NCI-H1105 (cell line): ENCODE measurements around the gene RAB34.

Experiments used
- DNase-seq: peaks from one replicate; lab custom pipeline; 2025; lab: John Stamatoyannopoulos, UW

Gene RAB34

DNA sequence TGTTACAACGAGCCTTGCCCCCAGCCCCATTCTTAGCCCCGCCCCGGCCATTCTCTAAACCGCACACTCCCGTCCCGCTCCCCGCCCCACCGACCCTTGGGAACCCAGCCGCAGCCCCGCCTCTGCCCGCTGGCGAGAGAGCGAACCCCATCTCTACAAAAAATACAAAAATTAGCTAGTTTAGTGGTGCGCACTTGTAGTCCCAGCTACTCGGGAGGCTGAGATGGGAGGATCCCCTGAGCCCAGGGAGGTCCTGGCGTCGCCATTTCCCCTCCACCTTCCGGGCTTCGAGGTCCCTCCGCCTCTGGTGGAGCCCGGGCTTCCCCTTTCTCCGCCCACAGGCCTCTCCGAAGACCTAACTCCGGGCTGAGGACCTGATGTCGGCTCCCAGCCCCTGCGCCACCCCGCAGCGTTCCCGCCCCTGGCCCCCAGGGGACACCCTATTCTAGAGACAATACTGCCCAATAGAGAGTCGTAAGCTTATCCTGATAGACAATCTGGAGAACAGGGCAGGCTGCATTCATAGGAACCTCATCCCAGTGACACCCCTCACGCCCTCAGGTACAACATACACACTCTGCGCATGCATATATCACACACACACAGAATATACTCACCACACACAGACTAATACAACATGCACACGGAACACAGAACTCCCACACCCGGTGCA, 5.5 kb downstream of the RAB34 start:
- DNase-seq, result no peak

DNA sequence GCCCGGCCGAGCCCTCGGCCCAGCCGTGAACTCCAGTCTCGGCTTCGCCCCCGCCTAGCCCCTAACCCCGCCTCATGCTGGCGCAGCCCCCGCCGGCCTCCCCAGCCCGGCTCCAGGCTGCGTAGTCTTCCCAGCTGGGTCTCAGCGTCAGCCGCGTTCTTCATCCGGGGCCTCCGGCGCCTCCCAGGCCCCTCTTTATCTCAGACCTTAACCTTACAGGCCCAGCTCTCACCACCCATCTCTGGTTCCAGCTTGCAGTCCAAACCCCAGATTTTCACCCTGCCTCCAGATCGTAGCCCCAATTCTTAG, 6.0 kb downstream of the RAB34 start, which contains the start of gene PROCA1:
Gene PROCA1 (minus strand): TSS at position 166 of the 309 bp plus-strand sequence. CDS start 228 bp downstream, outside the sequence.
- no peak for DNase-seq

DNA sequence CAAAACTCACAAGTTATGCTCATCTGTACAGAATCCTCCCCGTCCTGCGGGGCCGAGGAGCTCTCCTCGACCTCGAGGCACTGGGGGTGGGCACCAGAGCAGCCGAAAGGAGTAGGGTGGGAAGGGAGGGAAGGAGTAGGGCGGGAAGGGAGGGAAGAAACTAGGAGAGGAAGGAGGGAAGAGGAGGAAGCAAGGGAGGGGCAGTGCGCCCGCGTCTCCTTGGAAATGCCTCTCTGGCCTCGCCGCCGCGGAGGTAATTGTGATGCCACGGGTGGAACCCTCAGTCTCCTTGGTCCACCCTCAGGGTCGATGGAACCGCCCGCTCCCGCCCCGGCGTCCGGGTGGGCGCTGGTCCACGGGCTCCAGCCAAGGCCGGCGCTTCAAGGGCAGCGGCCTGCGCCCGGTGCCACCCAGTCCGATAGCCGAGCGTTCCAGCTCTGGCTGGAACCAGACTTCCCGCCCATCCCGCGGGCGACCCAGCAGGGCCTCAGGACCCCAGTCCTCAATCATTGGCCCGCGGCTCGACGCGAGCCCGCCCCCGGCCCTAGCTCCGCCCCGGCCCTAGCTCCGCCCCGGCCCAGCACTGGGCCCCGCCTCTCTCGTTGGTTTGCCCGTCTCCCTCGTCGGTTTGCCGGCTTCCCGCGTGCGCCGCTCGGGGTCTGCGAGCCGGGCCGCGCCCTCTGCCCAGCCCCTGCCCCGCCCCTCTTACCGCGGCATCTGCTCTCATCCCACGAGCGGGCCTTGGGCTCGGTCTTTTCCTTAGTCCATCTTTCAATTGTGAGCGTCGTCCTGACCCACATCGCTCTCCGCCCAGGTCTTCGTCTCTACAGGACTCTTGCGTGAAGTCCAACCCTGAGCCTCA, 6.6 kb downstream of the RAB34 start:
- peak; percentile 88 for DNase-seq

DNA sequence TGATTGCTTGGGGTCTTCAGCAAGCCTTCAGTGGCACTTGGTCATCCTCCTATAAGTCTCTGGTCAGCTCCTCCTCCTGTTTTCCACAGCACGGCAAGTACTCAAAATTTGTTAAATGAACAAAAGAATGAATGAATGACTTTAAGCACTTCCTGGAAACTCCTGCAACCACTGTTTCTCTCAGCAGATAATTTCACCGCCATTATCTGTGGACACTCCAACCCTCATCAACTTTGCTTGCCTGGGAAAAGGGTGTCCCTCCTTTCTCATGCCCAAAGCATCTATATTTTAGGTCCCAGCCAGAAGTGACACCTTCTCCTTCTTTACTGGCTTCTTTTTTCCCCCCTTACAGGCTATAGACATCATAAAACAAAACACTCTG, 10.3 kb downstream of the RAB34 start:
- no peak for DNase-seq

DNA sequence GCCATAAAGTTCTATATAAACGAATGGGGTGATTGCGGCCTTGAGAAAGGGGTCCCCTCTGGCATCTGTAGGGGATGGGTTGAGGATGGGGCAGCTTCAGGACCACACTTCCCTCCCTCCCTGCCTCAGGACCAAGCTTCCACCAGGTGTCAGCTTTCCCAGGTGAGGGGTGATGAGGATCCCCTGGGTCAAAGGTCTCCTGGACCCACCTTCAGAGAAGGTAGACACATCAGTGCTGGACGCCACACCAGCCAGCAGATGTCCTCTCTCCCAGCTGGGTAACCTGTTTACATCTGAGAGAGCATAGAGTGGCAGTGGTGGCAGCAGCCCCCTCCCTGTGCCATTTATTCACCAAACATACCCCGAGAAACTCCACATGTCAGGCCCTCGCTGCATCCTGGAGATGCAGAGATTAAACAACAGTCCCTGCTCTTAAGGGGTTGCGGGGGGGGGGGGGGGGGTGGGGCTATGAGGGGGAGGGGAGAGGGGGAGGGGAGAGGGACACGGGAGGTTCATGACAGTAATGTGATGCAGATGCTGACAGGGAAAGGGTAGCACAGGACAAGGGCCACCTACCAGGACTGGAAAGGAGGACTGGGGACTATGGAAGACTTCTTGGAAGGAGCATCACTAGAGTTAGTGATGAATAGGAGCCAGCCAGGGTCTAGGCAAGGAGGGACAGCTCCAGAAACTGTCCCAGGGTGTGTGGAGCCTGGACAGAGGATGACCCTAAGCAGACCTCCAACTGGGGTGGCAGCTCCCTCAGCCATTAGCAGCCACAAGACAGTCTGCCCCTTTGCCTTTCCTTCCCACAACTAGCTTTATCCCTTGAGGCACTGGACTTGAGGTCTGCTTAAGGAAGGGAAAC, 11.0 kb downstream of the RAB34 start:
- no peak for DNase-seq

DNA sequence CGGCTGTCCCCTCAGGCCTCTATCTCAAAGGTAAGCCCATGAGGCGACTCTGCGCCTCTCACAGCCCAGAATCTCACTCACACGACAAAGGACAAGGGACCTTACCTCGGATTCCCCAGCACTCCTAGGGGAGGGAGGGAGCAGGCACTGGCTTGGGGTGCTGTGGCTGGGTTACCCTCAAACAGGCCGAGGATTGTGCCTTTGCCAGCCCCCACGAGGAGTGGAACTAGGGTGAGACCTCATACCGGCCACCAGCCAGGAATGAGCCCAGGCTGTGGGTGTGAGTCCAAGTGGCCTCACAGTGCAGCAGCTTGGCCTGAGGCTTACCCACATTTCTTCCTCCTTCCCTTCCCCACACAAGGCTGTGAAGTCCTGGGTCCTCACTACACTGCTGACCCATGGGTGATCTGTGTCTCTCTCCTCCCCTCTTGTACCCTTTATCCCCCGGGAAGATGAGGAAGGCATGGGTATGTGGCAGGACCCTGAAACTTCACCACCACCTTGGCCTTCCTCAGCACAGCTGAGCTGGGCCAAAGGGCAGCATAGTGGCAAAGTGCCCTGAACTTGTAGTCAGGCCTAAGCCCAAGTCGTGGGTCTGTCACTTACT, 11.8 kb downstream of the RAB34 start:
- DNase-seq, result no peak

DNA sequence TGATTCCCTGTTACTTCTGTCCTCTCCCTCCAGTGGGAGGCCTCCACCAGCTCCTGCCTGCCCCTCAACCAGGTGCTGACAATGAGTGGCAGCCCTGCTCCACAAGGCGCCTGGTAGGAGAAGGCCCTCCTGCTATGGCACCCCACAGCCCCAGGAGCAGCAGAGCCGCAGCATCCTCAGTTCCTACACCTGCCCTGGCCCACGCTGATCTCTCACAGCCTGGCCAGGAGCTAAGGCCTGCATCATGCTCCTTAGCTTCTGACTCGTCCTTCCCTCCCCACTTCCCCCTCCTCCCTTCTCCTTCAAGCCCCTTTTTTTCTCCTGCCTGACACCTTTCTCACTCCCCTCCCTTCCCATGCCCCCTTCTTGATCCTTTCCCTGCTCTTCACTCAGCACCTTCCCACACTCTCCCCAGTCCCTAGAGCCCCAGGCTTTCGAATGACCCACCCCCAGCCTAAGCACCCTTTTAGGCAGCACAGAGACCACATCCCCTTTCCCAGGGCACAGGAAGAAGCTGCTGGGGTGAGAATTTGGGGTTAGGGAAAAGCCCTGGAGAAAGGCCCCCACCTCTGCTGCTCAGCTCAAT, 12.5 kb downstream of the RAB34 start:
- no peak for DNase-seq

GRCh38 chr17:28704219-28704858, 13.3 kb downstream of the RAB34 start:
- no peak for DNase-seq

- no peak for DNase-seq
These were observed 14.0 kb downstream of the RAB34 start for GRCh38 chr17:28703552-28704218.

DNA sequence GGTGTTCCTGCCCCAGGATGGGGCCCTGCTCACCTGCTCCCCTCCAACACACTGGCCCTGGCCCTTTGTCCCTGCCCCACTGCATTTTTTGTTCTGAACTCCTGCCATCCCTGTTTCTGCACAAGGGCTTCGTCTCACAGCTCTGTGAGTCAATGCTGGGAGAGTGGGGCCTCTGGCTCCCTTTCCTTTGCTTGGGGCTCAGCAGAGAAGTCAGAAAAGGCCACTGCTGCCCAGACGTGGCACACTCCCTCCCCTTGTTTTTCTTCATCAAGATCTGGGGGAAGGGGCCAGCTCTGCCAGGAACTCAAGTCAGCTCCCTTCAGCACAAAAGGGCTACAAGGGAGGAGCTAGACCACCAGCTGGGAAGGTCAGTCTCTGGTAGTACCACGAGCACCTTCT, 14.9 kb downstream of the RAB34 start:
- no peak for DNase-seq

- no peak for DNase-seq
These were observed 15.5 kb downstream of the RAB34 start for GRCh38 chr17:28702026-28702751.

DNA sequence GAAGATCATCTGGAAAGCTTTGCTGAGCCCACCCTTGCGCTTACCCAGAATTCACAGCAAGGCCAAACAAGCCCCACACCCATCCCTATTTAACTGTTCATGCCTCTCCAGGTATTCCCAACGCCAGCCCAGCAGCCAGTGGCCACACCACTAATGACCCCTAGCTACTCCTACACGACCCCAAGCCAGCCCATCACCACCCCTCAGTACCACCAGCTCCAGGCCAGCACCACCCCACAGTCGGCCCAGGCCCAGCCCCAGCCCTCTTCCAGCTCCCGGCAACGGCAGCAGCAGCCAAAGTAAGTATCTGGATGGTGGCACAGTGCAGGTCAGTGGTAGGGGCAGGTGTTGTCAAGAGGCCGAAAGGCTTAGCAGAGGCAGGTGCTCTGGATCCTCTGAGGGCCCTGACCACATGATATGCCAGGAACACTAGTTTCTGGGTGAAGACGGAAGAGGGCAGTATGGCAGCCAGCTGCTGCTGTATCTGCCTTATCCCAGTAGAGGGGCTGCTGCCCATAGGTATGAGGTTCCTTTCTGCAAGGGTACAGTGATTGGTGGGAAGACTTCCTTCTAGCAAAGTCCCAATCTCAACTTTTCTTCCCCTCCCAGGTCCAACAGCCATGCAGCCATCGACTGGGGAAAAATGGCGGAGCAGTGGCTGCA, 16.7 kb downstream of the RAB34 start:
- no peak for DNase-seq

GRCh38 chr17:28700278-28700677, 17.4 kb downstream of the RAB34 start:
- DNase-seq, result no peak

- no peak for DNase-seq
These were observed 19.3 kb downstream of the RAB34 start for GRCh38 chr17:28698253-28698941.

- DNase-seq, result no peak
These were observed 23.8 kb downstream of the RAB34 start for GRCh38 chr17:28693869-28694268.

DNA sequence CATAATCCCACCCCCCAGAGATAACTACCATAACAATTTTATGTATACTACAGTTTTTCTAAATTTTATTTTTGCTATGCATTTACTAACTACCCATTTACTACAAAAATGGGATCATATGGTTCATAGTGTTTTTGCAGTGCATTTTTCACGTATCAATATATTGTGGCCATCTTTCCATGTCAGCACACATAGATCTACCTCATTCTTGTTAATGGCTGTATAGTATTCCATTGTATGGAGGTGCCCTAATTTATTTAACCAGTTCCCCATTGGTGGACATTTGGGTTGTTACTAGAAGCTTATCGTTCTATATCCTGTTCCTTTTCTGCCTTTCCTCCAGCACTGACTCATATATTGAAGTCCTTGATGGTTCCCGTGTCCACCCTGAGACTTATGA, 28.7 kb downstream of the RAB34 start:
- DNase-seq, result no peak

DNA sequence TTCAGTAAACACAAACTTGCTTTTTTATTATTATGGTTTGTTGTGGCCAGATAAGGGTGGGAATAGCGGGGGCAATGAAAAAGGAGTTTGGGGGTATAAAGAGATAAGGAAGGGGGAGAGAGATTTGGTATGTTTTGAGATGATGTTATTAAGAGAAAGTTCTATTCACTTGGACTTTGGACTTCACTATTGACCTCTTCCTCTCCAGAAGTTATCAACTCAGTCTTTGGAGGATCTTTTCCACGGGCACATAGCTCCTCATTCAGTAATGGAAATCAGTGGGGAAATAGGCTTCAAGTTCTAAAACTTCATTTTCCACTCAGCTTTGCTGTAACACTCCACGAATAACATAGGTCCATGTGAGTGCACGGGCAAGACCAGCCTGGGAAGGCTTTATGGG, 29.2 kb downstream of the RAB34 start:
- DNase-seq, result no peak

GRCh38 chr17:28686296-28686695, 31.4 kb downstream of the RAB34 start:
- no peak for DNase-seq

GRCh38 chr17:28685366-28685765, 32.3 kb downstream of the RAB34 start:
- no peak for DNase-seq
